Measurements from ENCODE around the gene OR11G2. TPM values are rescaled to one million over a fixed set of nuclear protein-coding genes. Genes with fewer than 3 reads are reported as not detected.
"Not testable (repeated sequence)": the region's sequence is repeated elsewhere in the genome, so short reads cannot be mapped to it uniquely, and the experiment has no call there.

Gene OR11G2
- polyA plus RNA-seq, 2 of the 4 experiments (the other 2 are of a cell fraction) = not detected

DNA sequence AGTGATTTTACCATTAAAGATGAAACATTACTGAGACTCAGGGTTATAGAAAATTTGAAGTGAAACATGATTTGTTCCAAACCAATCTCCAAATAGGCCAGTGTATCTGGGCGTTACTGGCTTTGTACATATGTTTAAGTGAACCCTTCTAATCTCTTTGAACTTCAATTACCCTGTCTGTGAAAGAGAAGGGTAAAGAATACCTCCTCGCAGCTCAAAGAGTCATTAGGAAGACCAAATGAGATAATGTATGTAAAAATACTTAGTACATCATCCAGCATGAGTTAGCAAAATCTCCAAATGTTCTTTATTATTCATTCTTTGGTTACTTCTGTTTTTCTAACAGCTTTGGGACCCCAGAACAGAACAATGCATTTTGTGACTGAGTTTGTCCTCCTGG is 32.7 kb downstream of the OR11G2 start, which contains the start of gene OR11H6:
OR11H6 (plus strand) TSS at position 301 of the 400 bp plus-strand sequence; CDS start at position 301, 0 bp downstream.
- TF ChIP-seq EHF (CRISPR knock-in tag; IDR thresholded peaks at IDR 0.05) = no peak
- no peak for TF ChIP-seq ZFP36 (IDR thresholded peaks at IDR 0.05; ENCODE audit: borderline replicate concordance, partially characterized antibody)
- no peak within 1 kb of the TSS for H3K4me3 ChIP-seq
- no peak for DNase-seq (ENCODE audit: low read depth in 1 of 2, low spot score in 1 of 2)
- ChIA-PET CTCF (no interaction called here), POLR2A (no interaction called here)
- peaks cover 14% of the 10 kb centered on the region for H3K4me1 ChIP-seq
- no peak within 1 kb of the TSS for H3K4me2 ChIP-seq
- WGBS (ENCODE audit: missing lambda C conversion rate) = 9% methylated on average over 2 of the region's 2 CpGs
- ATAC-seq = no peak
- no peak for FAIRE-seq
- H3K27ac ChIP-seq = no peak within 1 kb of the TSS
- no peaks in the 10 kb centered on the region for H3K9me3 ChIP-seq

DNA sequence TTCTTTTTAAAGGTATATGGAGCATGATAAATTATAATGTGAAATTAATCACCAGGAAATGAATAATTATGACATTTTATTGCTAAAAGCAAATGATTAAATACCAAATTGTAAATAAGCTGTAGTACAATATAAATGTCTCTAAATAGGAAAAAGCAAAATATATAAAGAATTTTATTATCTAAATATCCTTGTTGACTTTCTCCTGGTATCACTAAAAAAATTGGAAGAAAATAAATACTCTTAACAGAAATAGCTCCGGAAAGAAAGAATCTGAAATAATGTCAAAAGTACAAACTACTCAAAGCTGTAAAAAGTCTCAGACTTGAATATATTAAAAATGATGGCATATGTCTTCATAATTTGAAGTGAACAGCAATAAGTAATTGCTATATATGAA is 38.0 kb downstream of the OR11G2 start, which contains the start of gene OR11H7:
OR11H7 (plus strand) TSS at position 301 of the 400 bp plus-strand sequence.
- H3K4me2 ChIP-seq = no peak within 1 kb of the TSS
- ATAC-seq (no peak), FAIRE-seq (no peak), DNase-seq (ENCODE audit: low read depth in 1 of 2, low spot score in 1 of 2) (no peak)
- H3K4me3 ChIP-seq = no peak within 1 kb of the TSS
- WGBS (ENCODE audit: missing lambda C conversion rate) = 6% methylated on average over 1 of the region's 1 CpG
- no peaks in the 10 kb centered on the region for H3K9me3 ChIP-seq
- POLR2A ChIA-PET = no interaction called here
- H3K4me1 ChIP-seq = no peaks in the 10 kb centered on the region
- CTCF ChIA-PET = no interaction called here
- no peak within 1 kb of the TSS for H3K27ac ChIP-seq
- no peak for TF ChIP-seq JUN (IDR thresholded peaks at IDR 0.05)
- TF ChIP-seq, protein P1, sequence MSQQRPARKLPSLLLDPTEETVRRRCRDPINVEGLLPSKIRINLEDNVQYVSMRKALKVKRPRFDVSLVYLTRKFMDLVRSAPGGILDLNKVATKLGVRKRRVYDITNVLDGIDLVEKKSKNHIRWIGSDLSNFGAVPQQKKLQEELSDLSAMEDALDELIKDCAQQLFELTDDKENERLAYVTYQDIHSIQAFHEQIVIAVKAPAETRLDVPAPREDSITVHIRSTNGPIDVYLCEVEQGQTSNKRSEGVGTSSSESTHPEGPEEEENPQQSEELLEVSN (IDR thresholded peaks at IDR 0.05; ENCODE audit: borderline replicate concordance, low read depth) = no peak
- no peak for TF ChIP-seq TFCP2L1 (CRISPR knock-in tag; IDR thresholded peaks at IDR 0.05)
- TF ChIP-seq, protein P2, sequence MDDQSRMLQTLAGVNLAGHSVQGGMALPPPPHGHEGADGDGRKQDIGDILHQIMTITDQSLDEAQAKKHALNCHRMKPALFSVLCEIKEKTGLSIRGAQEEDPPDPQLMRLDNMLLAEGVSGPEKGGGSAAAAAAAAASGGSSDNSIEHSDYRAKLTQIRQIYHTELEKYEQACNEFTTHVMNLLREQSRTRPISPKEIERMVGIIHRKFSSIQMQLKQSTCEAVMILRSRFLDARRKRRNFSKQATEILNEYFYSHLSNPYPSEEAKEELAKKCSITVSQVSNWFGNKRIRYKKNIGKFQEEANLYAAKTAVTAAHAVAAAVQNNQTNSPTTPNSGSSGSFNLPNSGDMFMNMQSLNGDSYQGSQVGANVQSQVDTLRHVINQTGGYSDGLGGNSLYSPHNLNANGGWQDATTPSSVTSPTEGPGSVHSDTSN (IDR thresholded peaks at IDR 0.05) = no peak

DNA sequence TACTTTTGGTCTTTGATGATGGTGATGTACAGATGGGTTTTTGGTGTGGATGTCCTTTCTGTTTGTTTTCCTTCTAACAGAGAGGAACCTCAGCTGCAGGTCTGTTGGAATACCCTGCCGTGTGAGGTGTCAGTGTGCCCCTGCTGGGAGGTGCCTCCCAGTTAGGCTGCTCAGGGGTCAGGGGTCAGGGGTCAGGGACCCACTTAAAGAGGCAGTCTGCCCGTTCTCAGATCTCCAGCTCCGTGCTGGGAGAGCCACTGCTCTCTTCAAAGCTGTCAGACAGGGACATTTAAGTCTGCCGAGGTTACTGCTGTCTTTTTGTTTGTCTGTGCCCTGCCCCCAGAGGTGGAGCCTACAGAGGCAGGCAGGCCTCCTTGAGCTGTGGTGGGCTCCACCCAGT is 44.7 kb downstream of the OR11G2 start:
- H3K9me3 ChIP-seq; H3K27ac ChIP-seq; H3K4me2 ChIP-seq; H3K4me3 ChIP-seq; POLR2A ChIA-PET; ATAC-seq; CTCF ChIA-PET; DNase-seq (ENCODE audit: low read depth in 1 of 2, low spot score in 1 of 2); H3K4me1 ChIP-seq; FAIRE-seq: not testable (repeated sequence)
- 26% methylated on average over 4 of the region's 4 CpGs for WGBS (ENCODE audit: missing lambda C conversion rate)

DNA sequence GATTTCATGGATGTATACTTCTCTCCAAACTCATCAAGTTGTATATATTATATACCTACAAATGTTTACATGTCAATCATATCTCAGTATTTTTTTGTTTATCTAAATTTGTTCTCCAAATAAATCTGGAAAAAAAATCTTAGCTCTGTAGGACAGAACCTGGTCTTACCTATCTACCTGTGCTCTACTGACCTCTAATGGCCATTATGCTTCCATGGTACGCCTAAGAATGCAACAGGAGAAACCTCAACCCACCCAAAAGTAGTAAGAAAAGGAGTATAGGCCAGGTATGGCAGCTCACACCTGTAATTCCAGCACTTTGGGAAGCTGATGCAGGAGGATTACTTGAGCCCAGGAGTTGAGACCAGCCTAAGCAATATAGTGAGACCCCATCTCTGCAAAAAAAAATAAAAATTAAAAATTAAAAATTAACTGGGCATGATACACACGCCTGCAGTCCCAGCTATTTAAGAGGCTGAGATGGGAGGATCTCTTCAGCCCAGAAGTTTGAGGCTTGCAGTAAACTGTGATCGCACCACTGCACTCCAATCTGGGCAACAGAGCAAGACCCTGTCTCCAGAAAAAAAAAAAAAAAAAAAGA is 57.0 kb downstream of the OR11G2 start:
- ATAC-seq (peak; percentile 71 to 81; a peak in 4 of 6 replicates), FAIRE-seq (no peak), DNase-seq (ENCODE audit: low read depth in 1 of 2, low spot score in 1 of 2) (peak; percentile 10 to 57)
- Histone ChIP-seq H3K4me3 (no peak overlapping the region), H3K4me1 (no peaks in the 10 kb centered on the region), H3K27ac (no peak overlapping the region), H3K4me2 (no peak overlapping the region), H3K9me3 (peaks cover 6% of the 10 kb centered on the region; the same call in 2 of the 3 replicates)
- CTCF ChIA-PET = interaction anchor here (0.9 to 1.2 kb wide), 2 partner anchors 23 to 47 kb away, joined by 3 read pairs; no protein-coding TSS in a partner anchor
- POLR2A ChIA-PET = no interaction called here
- 40% methylated on average over 3 of the region's 3 CpGs for WGBS (ENCODE audit: missing lambda C conversion rate)
- TF ChIP-seq JUNB (IDR thresholded peaks at IDR 0.05) (no peak), RAD21 (conservative IDR thresholded peaks at IDR 0.05 in 1 of 2, IDR thresholded peaks at IDR 0.05 in 1 of 2) (peak; percentile 46 to 61; a peak in 4 of 5 replicates)
- TF ChIP-seq, protein P3, sequence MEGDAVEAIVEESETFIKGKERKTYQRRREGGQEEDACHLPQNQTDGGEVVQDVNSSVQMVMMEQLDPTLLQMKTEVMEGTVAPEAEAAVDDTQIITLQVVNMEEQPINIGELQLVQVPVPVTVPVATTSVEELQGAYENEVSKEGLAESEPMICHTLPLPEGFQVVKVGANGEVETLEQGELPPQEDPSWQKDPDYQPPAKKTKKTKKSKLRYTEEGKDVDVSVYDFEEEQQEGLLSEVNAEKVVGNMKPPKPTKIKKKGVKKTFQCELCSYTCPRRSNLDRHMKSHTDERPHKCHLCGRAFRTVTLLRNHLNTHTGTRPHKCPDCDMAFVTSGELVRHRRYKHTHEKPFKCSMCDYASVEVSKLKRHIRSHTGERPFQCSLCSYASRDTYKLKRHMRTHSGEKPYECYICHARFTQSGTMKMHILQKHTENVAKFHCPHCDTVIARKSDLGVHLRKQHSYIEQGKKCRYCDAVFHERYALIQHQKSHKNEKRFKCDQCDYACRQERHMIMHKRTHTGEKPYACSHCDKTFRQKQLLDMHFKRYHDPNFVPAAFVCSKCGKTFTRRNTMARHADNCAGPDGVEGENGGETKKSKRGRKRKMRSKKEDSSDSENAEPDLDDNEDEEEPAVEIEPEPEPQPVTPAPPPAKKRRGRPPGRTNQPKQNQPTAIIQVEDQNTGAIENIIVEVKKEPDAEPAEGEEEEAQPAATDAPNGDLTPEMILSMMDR (IDR thresholded peaks at IDR 0.05) = peak; percentile 50

Small RNA genes within 50 kb of the gene (small RNA-seq; reads per million reads assigned to genes)
- gene GTF2IP22 = 0 reads per million in 6 experiments

Other genes with a start within 250 kb of the OR11G2 start
- gene OR4K15, start 215.3 kb upstream of the OR11G2 start, polyA plus RNA-seq (2011; rRNA removed) = not detected in 2 replicates
- gene OR4K15, start 215.3 kb upstream of the OR11G2 start, polyA plus RNA-seq (2017; fragmentation: RNase III; extraction: RNeasy Plus Mini Kit Qiagen cat#74134 plus additional on column Dnase treatment) = not detected in 3 replicates
- not detected in 2 replicates for gene OR4Q2, start 188.7 kb upstream of the OR11G2 start, polyA plus RNA-seq (2011; rRNA removed)
- gene OR4Q2, start 188.7 kb upstream of the OR11G2 start, polyA plus RNA-seq (2017; fragmentation: RNase III; extraction: RNeasy Plus Mini Kit Qiagen cat#74134 plus additional on column Dnase treatment) = not detected in 3 replicates
- not detected in 2 replicates for gene OR4K14, start 171.6 kb upstream of the OR11G2 start, polyA plus RNA-seq (2011; rRNA removed)
- not detected in 3 replicates for gene OR4K14, start 171.6 kb upstream of the OR11G2 start, polyA plus RNA-seq (2017; fragmentation: RNase III; extraction: RNeasy Plus Mini Kit Qiagen cat#74134 plus additional on column Dnase treatment)
- gene OR4K13, start 154.9 kb upstream of the OR11G2 start, polyA plus RNA-seq (2011; rRNA removed) = not detected in 2 replicates
- not detected in 3 replicates for gene OR4K13, start 154.9 kb upstream of the OR11G2 start, polyA plus RNA-seq (2017; fragmentation: RNase III; extraction: RNeasy Plus Mini Kit Qiagen cat#74134 plus additional on column Dnase treatment)
- not detected in 2 replicates for gene OR4L1, start 130.9 kb upstream of the OR11G2 start, polyA plus RNA-seq (2011; rRNA removed)
- not detected in 3 replicates for gene OR4L1, start 130.9 kb upstream of the OR11G2 start, polyA plus RNA-seq (2017; fragmentation: RNase III; extraction: RNeasy Plus Mini Kit Qiagen cat#74134 plus additional on column Dnase treatment)
- gene OR4K17, start 80.2 kb upstream of the OR11G2 start, polyA plus RNA-seq (2011; rRNA removed) = not detected in 2 replicates
- not detected in 3 replicates for gene OR4K17, start 80.2 kb upstream of the OR11G2 start, polyA plus RNA-seq (2017; fragmentation: RNase III; extraction: RNeasy Plus Mini Kit Qiagen cat#74134 plus additional on column Dnase treatment)
- gene OR4N5, start 52.1 kb upstream of the OR11G2 start, polyA plus RNA-seq (2011; rRNA removed) = not detected in 2 replicates
- not detected in 3 replicates for gene OR4N5, start 52.1 kb upstream of the OR11G2 start, polyA plus RNA-seq (2017; fragmentation: RNase III; extraction: RNeasy Plus Mini Kit Qiagen cat#74134 plus additional on column Dnase treatment)
- gene OR11H6, start 32.8 kb downstream of the OR11G2 start, polyA plus RNA-seq (2011; rRNA removed) = not detected in 2 replicates
- gene OR11H6, start 32.8 kb downstream of the OR11G2 start, polyA plus RNA-seq (2017; fragmentation: RNase III; extraction: RNeasy Plus Mini Kit Qiagen cat#74134 plus additional on column Dnase treatment) = not detected in 3 replicates
- not detected in 2 replicates for gene OR11H7, start 38.1 kb downstream of the OR11G2 start, polyA plus RNA-seq (2011; rRNA removed)
- not detected in 3 replicates for gene OR11H7, start 38.1 kb downstream of the OR11G2 start, polyA plus RNA-seq (2017; fragmentation: RNase III; extraction: RNeasy Plus Mini Kit Qiagen cat#74134 plus additional on column Dnase treatment)
- not detected in 2 replicates for gene OR11H4, start 48.4 kb downstream of the OR11G2 start, polyA plus RNA-seq (2011; rRNA removed)
- gene OR11H4, start 48.4 kb downstream of the OR11G2 start, polyA plus RNA-seq (2017; fragmentation: RNase III; extraction: RNeasy Plus Mini Kit Qiagen cat#74134 plus additional on column Dnase treatment) = not detected in 3 replicates
- 21.9 and 31.2 TPM in 2 replicates for gene TTC5, start 115.1 kb downstream of the OR11G2 start, polyA plus RNA-seq (2011; rRNA removed)
- 25.1 to 30.2 TPM (median 30.1 TPM) in 3 replicates for gene TTC5, start 115.1 kb downstream of the OR11G2 start, polyA plus RNA-seq (2017; fragmentation: RNase III; extraction: RNeasy Plus Mini Kit Qiagen cat#74134 plus additional on column Dnase treatment)
- 98.2 and 121 TPM in 2 replicates for gene CCNB1IP1, start 142.4 kb downstream of the OR11G2 start, polyA plus RNA-seq (2011; rRNA removed)
- 29.9 to 32.6 TPM (median 30.8 TPM) in 3 replicates for gene CCNB1IP1, start 142.4 kb downstream of the OR11G2 start, polyA plus RNA-seq (2017; fragmentation: RNase III; extraction: RNeasy Plus Mini Kit Qiagen cat#74134 plus additional on column Dnase treatment)
- gene PARP2, start 152.7 kb downstream of the OR11G2 start, polyA plus RNA-seq (2011; rRNA removed) = 39.8 and 42.3 TPM in 2 replicates
- gene PARP2, start 152.7 kb downstream of the OR11G2 start, polyA plus RNA-seq (2017; fragmentation: RNase III; extraction: RNeasy Plus Mini Kit Qiagen cat#74134 plus additional on column Dnase treatment) = 42.0 to 43.4 TPM (median 42.1 TPM) in 3 replicates
- 17.5 and 22.2 TPM in 2 replicates for gene TEP1, start 222.6 kb downstream of the OR11G2 start, polyA plus RNA-seq (2011; rRNA removed)
- gene TEP1, start 222.6 kb downstream of the OR11G2 start, polyA plus RNA-seq (2017; fragmentation: RNase III; extraction: RNeasy Plus Mini Kit Qiagen cat#74134 plus additional on column Dnase treatment) = 6.8 to 8.0 TPM (median 7.4 TPM) in 3 replicates
- not detected in 2 replicates for gene KLHL33, start 245.3 kb downstream of the OR11G2 start, polyA plus RNA-seq (2011; rRNA removed)
- gene KLHL33, start 245.3 kb downstream of the OR11G2 start, polyA plus RNA-seq (2017; fragmentation: RNase III; extraction: RNeasy Plus Mini Kit Qiagen cat#74134 plus additional on column Dnase treatment) = not detected in 3 replicates

Data from A549 (cell line).